Liver (tissue), 9 donors: Measurements from ENCODE around the gene DPF3. TPM values are rescaled to one million over a fixed set of nuclear protein-coding genes. Genes with fewer than 3 reads are reported as not detected.

Experiments used
- DNase-seq: peaks from one replicate; pipeline ENCODE4 v3.0.0-alpha.2; 2017; ENCODE audit warnings: low spot score
- H3K27ac ChIP-seq, 2 donors: one replicate each; pipeline ENCODE4 v1.7.0; 2013; ENCODE audit warnings: inconsistent platforms in 2 of 2, low read length in 2 of 2, control low read depth in 1 of 2, low read depth in 1 of 2, mild to moderate bottlenecking in 1 of 2
- H3K27me3 ChIP-seq, 4 donors: one replicate each; pipeline versions ENCODE4 v1.6.1 to v1.7.0; 2013; ENCODE audit warnings: low read length in 3 of 4, inconsistent platforms in 1 of 4, mild to moderate bottlenecking in 1 of 4, moderate library complexity in 1 of 4; ENCODE audit not compliant: control insufficient read depth in 4 of 4, insufficient read depth in 4 of 4
- H3K36me3 ChIP-seq, 4 donors: one replicate each; pipeline versions ENCODE4 v1.6.1 to v1.7.0; 2013; ENCODE audit warnings: low read length in 3 of 4, mild to moderate bottlenecking in 3 of 4, low read depth in 1 of 4, moderate library complexity in 1 of 4; ENCODE audit not compliant: control insufficient read depth in 4 of 4, insufficient read depth in 3 of 4
- H3K4me1 ChIP-seq, 4 donors: one replicate each; pipeline versions ENCODE4 v1.6.1 to v1.7.0; 2013; ENCODE audit warnings: low read length in 3 of 4, mild to moderate bottlenecking in 3 of 4, moderate library complexity in 1 of 4; ENCODE audit not compliant: control insufficient read depth in 4 of 4, insufficient read depth in 4 of 4
- H3K4me3 ChIP-seq, 3 donors: one replicate each; pipeline versions ENCODE4 v1.6.1 to v1.7.0; 2013; ENCODE audit warnings: low read length in 3 of 3, control low read depth in 1 of 3, low read depth in 1 of 3, mild to moderate bottlenecking in 1 of 3
- H3K9ac ChIP-seq, 2 donors: one replicate each; pipeline ENCODE4 v1.7.0; 2013; ENCODE audit warnings: low read length in 2 of 2, mild to moderate bottlenecking in 2 of 2, moderate library complexity in 2 of 2, control low read depth in 1 of 2, low read depth in 1 of 2
- H3K9me3 ChIP-seq, 4 donors: one replicate each; pipeline versions ENCODE4 v1.6.1 to v1.7.0; 2013; ENCODE audit warnings: low read length in 3 of 4; ENCODE audit not compliant: control insufficient read depth in 4 of 4
- FOXA1 ChIP-seq: IDR thresholded peaks from 2 replicates; pipeline ENCODE4 v1.6.1; 2016; ENCODE audit warnings: antibody characterized with exemption
- FOXA2 ChIP-seq: IDR thresholded peaks from 2 replicates; pipeline ENCODE4 v1.6.1; 2016; ENCODE audit warnings: antibody characterized with exemption
- HNF4A ChIP-seq, 2 donors: conservative IDR thresholded peaks; 2 replicates each; pipeline ENCODE4 v1.6.1; 2016; ENCODE audit warnings: antibody characterized with exemption in 2 of 2, mild to moderate bottlenecking in 2 of 2
- HNF4G ChIP-seq: IDR thresholded peaks from 2 replicates; pipeline ENCODE4 v1.6.1; 2016; ENCODE audit warnings: antibody characterized with exemption
- JUND ChIP-seq, 2 donors: IDR thresholded peaks; 2 replicates each; pipeline ENCODE4 v1.6.1; 2016; ENCODE audit warnings: antibody characterized with exemption in 2 of 2
- RXRA ChIP-seq, 2 donors: IDR thresholded peaks; 2 replicates each; pipeline ENCODE4 v1.6.1; 2017 to 2018; ENCODE audit warnings: antibody characterized with exemption in 2 of 2, mild to moderate bottlenecking in 1 of 2
- TAF1 ChIP-seq: conservative IDR thresholded peaks from 2 replicates; pipeline ENCODE4 v1.6.1; 2016; ENCODE audit warnings: antibody characterized with exemption, mild to moderate bottlenecking
- YY1 ChIP-seq: IDR thresholded peaks from 2 replicates; pipeline ENCODE4 v1.6.1; 2016; ENCODE audit warnings: antibody characterized with exemption, mild to moderate bottlenecking
- WGBS: extraction: QIAGEN DNeasy Blood & Tissue Kit; methylation state at CpG from one replicate; pipeline ENCODE4 v1.1.7; 2013; 5-methylcytosine and 5-hydroxymethylcytosine counted together
- polyA plus RNA-seq, 2 donors: library from polyadenylated mRNA; stranded (reverse) in 1 of 2; unstranded in 1 of 2; fragments of 200-250 nt in 1 of 2; fragments of >200 nt in 1 of 2; fragmentation: Nextera tagmentation in 1 of 2; extraction: Ambion mirVana in 1 of 2; gene quantifications; one replicate each; pipeline versions ENCODE4 v1.2.1 to v1.2.3, GENCODE V29; 2013 to 2015
- total RNA-seq, 2 donors: library from RNA; depleted of rRNA; stranded (reverse); fragments of >200 nt; gene quantifications; one replicate each; pipeline ENCODE4 v1.2.3, GENCODE V29; 2014
- TF ChIP-seq, protein P1 (sequence below): IDR thresholded peaks from 2 replicates; pipeline ENCODE4 v1.6.1; 2016; ENCODE audit warnings: antibody characterized with exemption
- TF ChIP-seq, protein P2 (sequence below): IDR thresholded peaks from 2 replicates; pipeline ENCODE4 v1.6.1; 2016; ENCODE audit warnings: antibody characterized with exemption, mild to moderate bottlenecking
- TF ChIP-seq, protein P3 (sequence below): IDR thresholded peaks from 2 replicates; pipeline ENCODE4 v1.6.1; 2016; ENCODE audit warnings: antibody characterized with exemption
- donor health status: healthy.
- donor health status: healthy.
- donor health status: healthy.
- donor health status: healthy.
- donor health status: healthy.

Gene DPF3
- total and polyA plus RNA-seq, 4 donors: 1.1 to 23.2 (median 2.5) TPM

DNA sequence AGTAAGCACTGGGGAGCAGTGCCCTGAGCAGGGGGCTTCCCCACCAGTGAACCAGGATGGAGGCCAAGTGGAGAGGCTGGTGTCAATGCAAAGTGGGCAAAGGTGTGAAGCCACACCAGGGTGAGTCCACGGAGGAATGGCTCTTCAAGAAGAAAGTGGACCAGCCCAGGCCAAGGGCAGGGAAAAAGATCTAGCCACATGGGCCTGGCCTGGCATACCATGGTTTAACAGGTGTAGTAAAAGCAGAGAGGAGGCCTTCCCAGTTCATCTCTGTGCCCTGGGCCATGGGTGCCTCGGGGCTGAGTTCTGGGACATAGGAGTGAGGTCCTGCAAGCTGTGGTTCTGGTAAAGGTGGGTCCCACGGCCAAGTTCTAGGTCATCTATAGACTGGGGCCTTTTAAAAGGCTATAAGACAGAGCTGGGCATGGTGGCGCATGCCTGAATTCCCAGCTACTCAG lies 153.4 kb downstream of the DPF3 start (continued):
- TF ChIP-seq, protein P1, sequence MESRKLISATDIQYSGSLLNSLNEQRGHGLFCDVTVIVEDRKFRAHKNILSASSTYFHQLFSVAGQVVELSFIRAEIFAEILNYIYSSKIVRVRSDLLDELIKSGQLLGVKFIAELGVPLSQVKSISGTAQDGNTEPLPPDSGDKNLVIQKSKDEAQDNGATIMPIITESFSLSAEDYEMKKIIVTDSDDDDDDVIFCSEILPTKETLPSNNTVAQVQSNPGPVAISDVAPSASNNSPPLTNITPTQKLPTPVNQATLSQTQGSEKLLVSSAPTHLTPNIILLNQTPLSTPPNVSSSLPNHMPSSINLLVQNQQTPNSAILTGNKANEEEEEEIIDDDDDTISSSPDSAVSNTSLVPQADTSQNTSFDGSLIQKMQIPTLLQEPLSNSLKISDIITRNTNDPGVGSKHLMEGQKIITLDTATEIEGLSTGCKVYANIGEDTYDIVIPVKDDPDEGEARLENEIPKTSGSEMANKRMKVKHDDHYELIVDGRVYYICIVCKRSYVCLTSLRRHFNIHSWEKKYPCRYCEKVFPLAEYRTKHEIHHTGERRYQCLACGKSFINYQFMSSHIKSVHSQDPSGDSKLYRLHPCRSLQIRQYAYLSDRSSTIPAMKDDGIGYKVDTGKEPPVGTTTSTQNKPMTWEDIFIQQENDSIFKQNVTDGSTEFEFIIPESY: no peak
- TF ChIP-seq FOXA1 (no peak), FOXA2 (no peak), YY1 (no peak)

DNA sequence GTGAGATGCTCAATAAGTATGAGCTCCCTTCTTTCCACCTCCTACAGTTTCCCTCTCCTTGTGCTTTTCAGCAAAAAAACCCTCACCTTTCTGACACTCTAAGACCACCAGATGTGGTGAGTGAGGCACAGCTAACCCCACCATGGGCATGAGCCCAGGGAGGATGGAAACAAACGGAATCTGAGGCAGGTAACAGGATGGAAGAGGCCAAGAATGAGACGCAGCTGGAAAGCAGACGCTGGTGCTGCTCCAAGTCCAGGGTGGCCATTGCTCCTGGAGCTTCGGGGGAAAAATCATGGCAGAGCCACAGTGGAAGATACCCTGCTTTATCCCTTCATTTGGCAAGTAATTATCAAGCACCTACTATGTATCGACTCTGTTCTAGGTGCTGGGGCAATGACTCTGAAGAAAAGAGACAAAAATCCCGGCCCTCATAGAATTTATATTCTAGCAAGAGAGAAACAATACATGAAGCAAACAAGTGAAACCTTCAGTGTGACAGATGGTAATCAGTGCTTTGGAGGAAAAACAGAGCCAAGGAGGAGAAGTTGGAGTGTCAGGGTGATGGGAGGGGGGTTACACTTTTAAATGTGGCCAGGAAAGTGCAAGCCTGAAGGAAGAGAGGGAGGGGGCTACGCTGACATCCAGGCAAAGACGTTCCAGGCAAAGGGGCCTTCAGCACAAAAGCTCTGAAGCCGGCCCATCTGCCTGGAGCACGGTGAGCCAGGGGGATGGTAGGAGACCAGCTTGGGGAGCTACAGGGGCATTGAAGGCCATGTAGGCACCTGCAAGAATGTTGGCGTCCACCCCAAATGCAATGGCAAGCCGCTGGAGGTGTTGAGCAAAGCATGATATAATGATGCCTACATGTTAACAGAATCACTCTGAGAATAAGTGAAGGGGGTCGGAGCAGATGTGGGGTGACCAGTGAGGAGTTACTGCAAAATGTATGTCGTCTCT lies 154.2 kb downstream of the DPF3 start:
- Histone ChIP-seq H3K9ac (no peak overlapping the region), H3K36me3 (peaks cover 0 to 2% (median 0%) of the 10 kb centered on the region in 4 donors), H3K9me3 (no peaks in the 10 kb centered on the region), H3K27me3 (no peaks in the 10 kb centered on the region), H3K27ac (no peak overlapping the region), H3K4me1 (no peaks in the 10 kb centered on the region), H3K4me3 (no peak overlapping the region)
- TF ChIP-seq HNF4A (conservative IDR thresholded peaks at IDR 0.05): no peak
- TF ChIP-seq, protein P1: no peak
- no peak for TF ChIP-seq HNF4G
- no peak for TF ChIP-seq TAF1
- TF ChIP-seq, protein P2, sequence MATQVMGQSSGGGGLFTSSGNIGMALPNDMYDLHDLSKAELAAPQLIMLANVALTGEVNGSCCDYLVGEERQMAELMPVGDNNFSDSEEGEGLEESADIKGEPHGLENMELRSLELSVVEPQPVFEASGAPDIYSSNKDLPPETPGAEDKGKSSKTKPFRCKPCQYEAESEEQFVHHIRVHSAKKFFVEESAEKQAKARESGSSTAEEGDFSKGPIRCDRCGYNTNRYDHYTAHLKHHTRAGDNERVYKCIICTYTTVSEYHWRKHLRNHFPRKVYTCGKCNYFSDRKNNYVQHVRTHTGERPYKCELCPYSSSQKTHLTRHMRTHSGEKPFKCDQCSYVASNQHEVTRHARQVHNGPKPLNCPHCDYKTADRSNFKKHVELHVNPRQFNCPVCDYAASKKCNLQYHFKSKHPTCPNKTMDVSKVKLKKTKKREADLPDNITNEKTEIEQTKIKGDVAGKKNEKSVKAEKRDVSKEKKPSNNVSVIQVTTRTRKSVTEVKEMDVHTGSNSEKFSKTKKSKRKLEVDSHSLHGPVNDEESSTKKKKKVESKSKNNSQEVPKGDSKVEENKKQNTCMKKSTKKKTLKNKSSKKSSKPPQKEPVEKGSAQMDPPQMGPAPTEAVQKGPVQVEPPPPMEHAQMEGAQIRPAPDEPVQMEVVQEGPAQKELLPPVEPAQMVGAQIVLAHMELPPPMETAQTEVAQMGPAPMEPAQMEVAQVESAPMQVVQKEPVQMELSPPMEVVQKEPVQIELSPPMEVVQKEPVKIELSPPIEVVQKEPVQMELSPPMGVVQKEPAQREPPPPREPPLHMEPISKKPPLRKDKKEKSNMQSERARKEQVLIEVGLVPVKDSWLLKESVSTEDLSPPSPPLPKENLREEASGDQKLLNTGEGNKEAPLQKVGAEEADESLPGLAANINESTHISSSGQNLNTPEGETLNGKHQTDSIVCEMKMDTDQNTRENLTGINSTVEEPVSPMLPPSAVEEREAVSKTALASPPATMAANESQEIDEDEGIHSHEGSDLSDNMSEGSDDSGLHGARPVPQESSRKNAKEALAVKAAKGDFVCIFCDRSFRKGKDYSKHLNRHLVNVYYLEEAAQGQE: no peak
- TF ChIP-seq JUND (IDR thresholded peaks at IDR 0.05): no peak
- TF ChIP-seq RXRA (IDR thresholded peaks at IDR 0.05): no peak
- no peak for TF ChIP-seq FOXA1
- TF ChIP-seq, protein P3, sequence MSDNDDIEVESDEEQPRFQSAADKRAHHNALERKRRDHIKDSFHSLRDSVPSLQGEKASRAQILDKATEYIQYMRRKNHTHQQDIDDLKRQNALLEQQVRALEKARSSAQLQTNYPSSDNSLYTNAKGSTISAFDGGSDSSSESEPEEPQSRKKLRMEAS: no peak
- WGBS: 95% methylated on average over 14 of the region's 14 CpGs
- DNase-seq: peak; percentile 31
